Keratinocyte (primary cell): ENCODE results near the gene DDR2.

Source experiments
- EZH2 ChIP-seq: IDR thresholded peaks from one replicate; pipeline ENCODE4 v1.6.1; 2012; ENCODE audit warnings: inconsistent platforms, mild to moderate bottlenecking, low read length, moderate library complexity
- TF ChIP-seq, protein P1 (sequence below), 3 experiments: IDR thresholded peaks in 1 of 3; conservative IDR thresholded peaks in 1 of 3; optimal IDR thresholded peaks in 1 of 3; 2 replicates in 2 of 3; 3 replicates in 1 of 3; pipeline versions ENCODE3 to v1.5.1; 2011; ENCODE audit warnings: low read length in 3 of 3, mild to moderate bottlenecking in 3 of 3, moderate library complexity in 2 of 3, control low read depth in 1 of 3, inconsistent platforms in 1 of 3; ENCODE audit not compliant: insufficient read depth in 2 of 3; ENCODE audit errors: extremely low read depth in 1 of 3

- TF ChIP-seq, protein P1, sequence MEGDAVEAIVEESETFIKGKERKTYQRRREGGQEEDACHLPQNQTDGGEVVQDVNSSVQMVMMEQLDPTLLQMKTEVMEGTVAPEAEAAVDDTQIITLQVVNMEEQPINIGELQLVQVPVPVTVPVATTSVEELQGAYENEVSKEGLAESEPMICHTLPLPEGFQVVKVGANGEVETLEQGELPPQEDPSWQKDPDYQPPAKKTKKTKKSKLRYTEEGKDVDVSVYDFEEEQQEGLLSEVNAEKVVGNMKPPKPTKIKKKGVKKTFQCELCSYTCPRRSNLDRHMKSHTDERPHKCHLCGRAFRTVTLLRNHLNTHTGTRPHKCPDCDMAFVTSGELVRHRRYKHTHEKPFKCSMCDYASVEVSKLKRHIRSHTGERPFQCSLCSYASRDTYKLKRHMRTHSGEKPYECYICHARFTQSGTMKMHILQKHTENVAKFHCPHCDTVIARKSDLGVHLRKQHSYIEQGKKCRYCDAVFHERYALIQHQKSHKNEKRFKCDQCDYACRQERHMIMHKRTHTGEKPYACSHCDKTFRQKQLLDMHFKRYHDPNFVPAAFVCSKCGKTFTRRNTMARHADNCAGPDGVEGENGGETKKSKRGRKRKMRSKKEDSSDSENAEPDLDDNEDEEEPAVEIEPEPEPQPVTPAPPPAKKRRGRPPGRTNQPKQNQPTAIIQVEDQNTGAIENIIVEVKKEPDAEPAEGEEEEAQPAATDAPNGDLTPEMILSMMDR (optimal IDR thresholded peaks at IDR 0.05 in 1 of 3, IDR thresholded peaks at IDR 0.05 in 1 of 3, conservative IDR thresholded peaks at IDR 0.05 in 1 of 3; ENCODE audit: extremely low read depth in 1 of 3, insufficient read depth in 2 of 3, low read length in 3 of 3): no peak
- no peak for TF ChIP-seq EZH2
Observed at GRCh38 chr1:162689745-162690671, 57.7 kb downstream of the DDR2 start.
